HTR-8/SVneo (cell line): Measurements from ENCODE around the gene FBXW11.

Experiments
- DNase-seq: peaks from one replicate; pipeline ENCODE4 v3.0.0; 2011; ENCODE audit warnings: low spot score, mixed read lengths; ENCODE audit not compliant: insufficient read length
- FAIRE-seq: peaks from 2 replicates; lab custom pipeline; 2011; peaks lifted over from hg19 to GRCh38; lab: Jason Lieb, UNC

The FBXW11 gene

DNA sequence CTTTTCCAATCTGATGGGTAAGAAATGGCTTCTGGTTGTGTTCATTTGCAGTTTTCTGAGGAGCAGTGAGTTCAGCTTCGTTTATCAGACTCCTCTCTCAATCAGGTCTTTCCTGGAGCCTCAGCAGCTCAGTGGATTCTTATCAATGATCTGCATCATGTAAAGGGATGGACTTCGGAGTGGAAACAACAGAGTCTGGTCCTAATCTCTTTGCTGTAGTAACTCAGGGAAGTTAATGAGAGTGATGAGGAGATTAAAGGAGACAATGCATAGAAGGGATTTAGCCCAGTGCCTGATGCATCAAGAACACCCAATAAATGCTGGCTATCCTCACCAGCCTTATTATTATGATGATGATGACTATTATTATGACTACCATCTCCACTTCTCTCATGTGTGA is 173.7 kb downstream of the FBXW11 start:
- DNase-seq (no peak), FAIRE-seq (no peak)

GRCh38 chr5:171830686-171831085 is 175.8 kb downstream of the FBXW11 start:
- FAIRE-seq (no peak), DNase-seq (no peak)

- FAIRE-seq (no peak), DNase-seq (no peak)
Measured at GRCh38 chr5:171827162-171827561, 179.3 kb downstream of the FBXW11 start.

- DNase-seq: no peak
- no peak for FAIRE-seq
Measured at GRCh38 chr5:171826132-171826531, 180.3 kb downstream of the FBXW11 start.

DNA sequence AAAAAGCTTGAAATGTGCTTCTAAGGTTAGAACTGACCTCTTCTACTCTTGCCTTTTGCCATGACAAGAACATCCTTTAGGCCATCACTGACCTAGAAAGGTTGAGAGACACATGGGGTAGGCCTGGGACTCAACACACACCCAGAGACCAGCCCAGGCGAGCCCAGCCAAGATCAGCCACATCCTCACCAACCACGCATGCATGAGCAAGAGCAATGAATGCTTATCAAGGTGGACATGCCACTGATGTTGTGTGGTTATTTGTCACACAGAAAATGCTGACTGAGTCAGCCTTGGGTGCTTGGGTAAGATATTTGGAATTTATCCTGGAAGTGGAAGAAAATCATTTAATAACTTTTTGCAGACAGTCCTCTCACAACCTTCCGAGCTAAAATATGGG is 181.4 kb downstream of the FBXW11 start:
- FAIRE-seq: peak; percentile 4
- no peak for DNase-seq

- FAIRE-seq (no peak), DNase-seq (no peak)
Measured at GRCh38 chr5:171823269-171823668, 183.2 kb downstream of the FBXW11 start.

DNA sequence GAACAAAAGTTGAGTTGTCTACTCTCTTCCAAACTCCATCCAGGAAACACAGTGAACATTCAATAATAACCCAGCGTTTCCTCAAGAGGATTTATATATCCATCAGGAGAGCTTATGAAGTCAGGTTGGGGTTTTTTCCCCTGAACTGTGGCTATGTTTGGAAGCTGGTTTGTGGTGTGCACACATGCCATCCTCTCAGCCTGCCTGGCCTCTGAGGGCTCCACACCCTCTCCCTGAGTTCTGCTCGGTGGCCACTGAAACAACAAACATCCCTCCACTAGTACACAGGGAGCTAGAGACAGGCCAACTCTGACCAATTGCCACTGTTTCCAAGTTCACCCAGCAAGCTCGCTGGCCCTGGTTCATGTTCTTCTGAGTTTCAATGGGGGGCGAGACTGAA is 185.2 kb downstream of the FBXW11 start:
- DNase-seq (no peak), FAIRE-seq (no peak)

DNA sequence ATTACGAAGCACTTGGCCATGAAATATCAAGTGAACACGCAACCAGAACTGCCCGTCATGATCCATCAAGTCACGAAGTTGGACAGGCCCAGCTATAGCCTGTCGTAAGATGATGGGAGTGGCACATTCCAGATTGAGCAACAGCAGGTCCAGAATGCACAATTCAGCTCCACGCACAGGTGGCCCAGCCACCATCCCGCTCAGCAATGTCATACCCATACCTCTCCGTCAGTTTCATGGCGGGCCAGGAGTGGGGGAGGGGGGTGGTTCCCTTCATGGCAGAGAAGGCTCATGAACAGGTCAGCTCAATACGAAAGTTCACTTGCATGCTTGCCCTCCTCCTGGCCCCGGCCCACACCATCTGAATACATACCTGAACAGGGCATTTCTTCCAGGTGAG is 185.9 kb downstream of the FBXW11 start:
- DNase-seq (no peak), FAIRE-seq (peak; percentile 23)

GRCh38 chr5:171816666-171817065 is 189.8 kb downstream of the FBXW11 start:
- DNase-seq: no peak
- FAIRE-seq: no peak

DNA sequence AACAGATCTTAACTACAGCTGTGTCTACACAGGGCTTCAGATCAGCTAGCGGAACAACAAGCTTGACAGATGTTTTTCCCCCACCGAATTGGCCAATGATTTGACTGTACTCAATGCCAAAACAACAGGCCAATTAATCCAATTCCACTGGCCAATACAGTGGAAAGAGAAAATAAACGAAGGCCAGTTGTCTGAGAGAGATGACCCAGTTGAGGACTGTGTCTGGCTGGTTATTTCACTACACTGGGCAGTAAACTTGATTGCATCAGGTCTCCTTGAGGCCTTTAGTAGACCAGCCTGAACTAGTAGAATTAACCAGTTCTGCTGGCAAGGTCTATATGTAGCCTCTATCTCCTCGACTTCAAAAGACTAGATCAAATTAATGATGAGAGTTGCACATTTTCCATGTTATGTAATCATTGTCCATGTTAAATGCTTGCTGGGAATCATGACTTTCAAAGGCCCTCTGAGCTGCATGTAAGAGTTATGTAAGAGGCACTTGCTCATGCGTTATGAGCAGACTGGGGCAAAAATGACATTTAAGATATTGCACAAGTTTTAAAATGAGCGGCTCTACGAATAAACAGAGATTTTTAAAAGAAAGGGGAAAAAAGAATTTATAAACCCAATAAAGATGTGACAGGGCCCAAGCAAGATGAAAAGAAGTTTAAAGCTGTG is 192.5 kb downstream of the FBXW11 start:
- no peak for FAIRE-seq

GRCh38 chr5:171813270-171813669 is 193.2 kb downstream of the FBXW11 start:
- no peak for FAIRE-seq
- DNase-seq: no peak

More for the DNA sequence above, 192.5 kb downstream of the FBXW11 start:
- DNase-seq: no peak
